ENCODE results near the gene SMAD7.
A peak's percentile ranks its signal among the peaks of the same experiment; 100 is the strongest.

Gene SMAD7

DNA sequence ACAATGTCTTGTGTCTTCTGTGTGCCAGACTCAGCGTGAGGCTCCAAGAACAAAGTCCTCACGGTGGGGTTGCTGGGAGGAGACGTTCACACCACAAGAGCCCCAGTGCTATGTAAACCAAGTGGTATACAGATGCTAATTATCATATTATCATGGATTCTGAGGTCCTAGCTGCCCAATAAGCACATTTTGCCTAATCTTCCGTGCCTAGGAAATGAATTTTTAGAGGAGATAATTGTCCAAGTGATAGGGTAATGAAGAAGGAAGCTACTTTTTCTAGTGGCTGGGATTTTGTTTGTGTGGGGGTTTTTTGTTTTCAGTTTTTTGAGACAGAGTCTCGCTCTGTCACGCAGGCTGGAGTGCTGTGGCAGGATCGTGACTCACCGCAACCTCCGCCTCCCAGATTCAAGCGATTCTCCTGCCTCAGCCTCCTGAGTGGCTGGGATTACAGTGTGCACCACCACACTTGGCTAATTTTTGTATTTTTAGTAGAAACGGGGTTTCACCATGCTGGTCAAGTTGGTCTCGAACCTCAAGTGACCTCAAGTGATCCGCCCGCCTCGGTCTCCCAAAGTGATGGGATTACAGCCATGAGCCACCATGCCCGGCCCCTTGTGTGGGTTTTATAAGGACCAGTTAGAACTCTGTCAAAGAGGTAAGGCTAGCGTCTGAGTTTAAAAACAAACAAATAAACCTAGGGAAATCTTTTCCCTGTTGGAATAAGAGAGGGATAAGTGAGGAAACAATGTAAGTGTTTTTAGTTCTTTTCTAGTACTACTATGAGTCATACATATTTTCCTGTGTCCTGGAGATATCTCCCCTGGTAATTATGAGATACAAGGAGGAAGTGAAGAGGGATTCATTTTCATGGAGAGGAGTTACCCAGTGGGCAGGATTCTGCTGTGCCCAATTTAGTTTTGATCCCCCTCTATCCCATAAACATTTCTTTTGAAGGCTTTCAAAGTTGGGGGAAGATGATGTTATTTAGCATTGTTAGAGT is 9.5 kb upstream of the SMAD7 start:
- DNase-seq: no peak

DNA sequence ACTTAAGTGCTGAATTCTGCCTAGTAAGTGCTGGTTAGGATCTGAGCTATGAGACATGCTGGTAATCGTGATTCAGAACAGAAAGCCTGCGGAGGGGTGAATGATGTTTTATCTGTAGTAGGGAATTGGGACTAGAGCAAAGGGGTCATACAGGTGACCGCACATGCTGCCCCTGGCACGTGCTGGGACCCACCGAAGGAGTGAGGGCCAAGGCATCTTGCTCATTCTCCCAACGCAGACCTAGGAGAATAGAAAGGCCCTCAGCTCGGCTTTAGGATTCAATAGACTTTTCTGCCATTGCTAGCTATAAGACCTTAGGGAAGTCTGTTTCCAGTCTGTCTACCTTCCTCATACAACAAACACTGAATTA is 8.8 kb upstream of the SMAD7 start:
- DNase-seq: no peak

GRCh38 chr18:48958951-48959350 is 8.2 kb upstream of the SMAD7 start:
- DNase-seq: no peak

DNA sequence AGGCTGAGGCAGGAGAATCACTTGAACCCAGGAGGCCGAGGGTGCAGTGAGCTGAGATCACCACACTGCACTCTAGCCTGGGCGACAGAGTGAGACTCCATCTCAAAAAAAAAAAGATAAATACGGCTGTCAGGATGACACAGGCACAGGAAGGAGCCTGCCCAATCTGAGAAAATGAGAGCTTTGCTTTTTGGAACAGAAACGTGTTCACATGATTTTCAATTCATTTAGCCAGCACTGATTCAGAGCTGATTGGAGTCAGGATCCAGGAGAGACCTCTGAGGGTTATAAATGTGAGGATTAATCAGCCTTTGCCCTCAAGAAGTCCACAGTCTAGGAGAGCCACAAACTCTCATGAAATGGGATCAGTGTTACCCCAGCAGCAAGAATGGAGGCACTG is 6.9 kb upstream of the SMAD7 start:
- no peak for DNase-seq

- no peak for DNase-seq
These were observed 6.4 kb upstream of the SMAD7 start for GRCh38 chr18:48957136-48957535.

DNA sequence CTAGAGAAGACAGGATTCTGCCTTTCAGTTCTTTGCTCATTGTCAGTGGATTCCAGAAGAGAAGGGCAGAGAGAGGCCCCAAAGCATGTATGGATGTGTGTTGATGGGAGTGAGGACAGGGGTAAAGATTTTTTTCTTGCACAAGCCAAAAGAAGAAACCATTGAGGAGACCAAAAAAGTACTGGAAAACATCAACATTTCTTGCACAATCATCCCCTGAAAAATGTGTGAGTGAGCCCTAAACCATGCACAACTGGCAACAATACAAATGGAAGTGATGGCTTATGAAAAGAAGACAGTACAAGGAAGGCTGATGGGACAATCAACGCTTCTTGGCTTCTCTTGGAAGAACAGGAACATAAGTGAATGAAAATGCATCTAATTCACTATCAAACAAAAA is 5.6 kb upstream of the SMAD7 start:
- no peak for DNase-seq

GRCh38 chr18:48955830-48956261 is 5.1 kb upstream of the SMAD7 start:
- DNase-seq: no peak

- no peak for DNase-seq
These were observed 4.4 kb upstream of the SMAD7 start for GRCh38 chr18:48954886-48955819.

DNA sequence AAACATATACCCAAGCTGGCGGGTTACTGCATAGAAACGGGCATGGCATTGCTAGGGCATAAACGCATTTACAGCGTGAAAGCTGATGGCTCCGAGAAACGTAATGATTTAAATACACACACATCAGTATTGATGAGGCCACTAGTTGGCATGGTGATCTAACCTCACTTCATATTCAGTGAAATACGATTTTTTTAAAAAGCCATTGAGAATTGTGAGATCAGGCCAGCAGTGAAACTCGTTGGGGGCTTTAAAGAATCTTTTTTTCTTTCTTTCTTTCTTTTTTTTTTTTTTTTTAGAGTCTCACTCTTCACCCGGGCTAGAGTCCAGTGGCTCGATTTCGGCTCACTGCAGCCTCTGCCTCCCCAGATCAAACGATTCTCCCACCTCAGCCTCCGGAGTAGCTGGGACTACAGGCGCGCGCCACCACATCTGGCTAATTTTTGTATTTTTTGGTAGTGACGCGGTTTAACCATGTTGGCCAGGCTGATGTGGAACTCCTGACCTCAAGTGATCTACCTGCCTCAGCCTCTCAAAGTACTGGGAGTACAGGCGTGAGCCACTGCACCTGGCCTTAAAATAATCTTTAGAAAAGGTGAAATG is 2.4 kb upstream of the SMAD7 start:
- DNase-seq: no peak

GRCh38 chr18:48952287-48953103 is 1.7 kb upstream of the SMAD7 start:
- DNase-seq: peak; percentile 96

- no peak for DNase-seq
These were observed 902 bp upstream of the SMAD7 start for GRCh38 chr18:48951448-48952286.

GRCh38 chr18:48949606-48950535 is 894 bp downstream of the SMAD7 start:
- peak; percentile 76 for DNase-seq

DNA sequence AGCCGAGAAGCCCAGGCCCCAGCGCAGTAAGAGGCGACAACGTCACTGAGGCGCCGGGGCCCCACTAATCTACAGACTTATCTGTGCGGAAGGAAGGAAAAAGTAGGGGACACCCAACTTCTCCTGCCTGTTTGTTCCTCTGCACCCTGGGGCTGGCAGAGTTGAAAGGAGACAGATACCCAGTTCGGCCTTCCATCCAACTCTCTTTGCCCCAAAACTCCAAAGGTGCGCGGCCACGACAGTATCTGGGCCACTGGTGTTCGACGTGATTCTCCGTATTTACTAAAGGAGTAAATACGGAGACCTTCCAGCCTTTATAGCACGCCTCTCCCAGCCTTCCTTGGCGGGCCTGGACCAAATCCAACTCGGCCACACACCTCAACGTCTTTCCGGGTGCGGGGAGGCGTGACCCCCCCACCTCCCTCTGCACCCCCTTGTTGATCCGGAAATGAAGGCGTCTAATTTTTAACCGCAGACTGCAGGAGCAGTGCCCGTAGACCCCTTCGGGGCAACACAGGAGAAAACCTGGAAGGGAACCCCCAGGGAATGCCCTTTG is 1.6 kb downstream of the SMAD7 start:
- DNase-seq: peak; percentile 74

DNA sequence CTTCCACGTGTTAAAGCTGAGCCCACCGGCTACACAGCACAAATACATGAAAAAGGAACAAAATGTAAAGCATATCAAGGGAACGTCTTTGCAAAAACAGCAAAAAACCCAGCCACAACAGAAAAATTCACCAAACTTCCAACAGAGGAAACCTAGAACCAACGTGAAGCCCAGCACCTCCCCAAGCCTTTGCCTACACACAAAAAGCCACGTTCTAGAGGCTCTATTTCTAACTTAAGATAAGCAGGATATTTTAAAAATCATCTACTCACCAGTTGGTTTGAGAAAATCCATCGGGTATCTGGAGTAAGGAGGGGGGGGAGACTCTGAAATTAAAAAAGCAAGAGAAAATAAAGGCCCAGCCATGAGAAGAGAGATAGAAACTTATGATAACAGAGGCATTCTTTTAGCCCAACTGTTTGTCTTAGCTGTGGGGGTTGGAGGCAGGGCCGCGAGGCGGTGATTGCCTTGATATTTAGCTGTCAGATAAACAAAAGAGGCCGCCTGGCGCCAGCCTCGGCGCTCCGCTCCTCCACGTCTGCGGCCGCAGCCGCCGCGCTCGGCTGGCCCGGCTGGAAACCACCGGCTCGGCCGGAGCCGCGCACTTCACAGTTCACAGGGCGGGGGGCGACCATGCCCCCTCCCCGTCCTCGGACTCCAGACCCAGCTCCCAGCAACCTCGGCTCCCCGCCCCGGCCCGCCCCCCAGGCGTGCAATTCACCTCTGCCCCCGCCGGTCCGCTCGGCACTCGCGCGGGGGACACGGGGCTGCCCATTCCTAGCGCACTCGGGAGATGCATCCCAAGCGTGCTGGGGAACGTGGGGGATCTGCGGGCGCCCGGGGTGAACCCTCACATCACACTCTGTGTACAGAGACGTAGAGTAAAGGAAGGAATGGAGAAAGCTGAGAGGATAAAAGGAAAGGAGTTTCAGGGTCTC is 2.4 kb downstream of the SMAD7 start:
- DNase-seq: peak; percentile 81

DNA sequence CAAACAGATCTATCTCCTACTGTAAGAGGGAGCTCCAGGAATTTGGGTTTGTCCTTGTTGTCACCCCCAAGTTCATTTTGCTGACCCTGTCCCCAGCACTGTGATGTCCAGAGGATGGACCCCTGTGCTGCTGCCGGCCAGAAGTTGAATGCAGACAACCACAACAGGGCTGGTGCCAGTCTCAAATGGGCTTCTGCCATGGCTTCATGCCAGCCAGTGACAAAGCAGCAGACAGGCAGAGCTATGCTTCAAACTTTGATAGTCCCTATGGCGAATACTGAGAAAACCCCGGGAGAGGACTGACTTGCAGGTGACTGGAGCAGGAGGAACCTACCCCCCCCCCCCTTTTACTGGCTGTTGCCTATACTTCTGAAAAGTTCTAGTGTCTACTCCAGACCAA is 3.2 kb downstream of the SMAD7 start:
- no peak for DNase-seq

DNA sequence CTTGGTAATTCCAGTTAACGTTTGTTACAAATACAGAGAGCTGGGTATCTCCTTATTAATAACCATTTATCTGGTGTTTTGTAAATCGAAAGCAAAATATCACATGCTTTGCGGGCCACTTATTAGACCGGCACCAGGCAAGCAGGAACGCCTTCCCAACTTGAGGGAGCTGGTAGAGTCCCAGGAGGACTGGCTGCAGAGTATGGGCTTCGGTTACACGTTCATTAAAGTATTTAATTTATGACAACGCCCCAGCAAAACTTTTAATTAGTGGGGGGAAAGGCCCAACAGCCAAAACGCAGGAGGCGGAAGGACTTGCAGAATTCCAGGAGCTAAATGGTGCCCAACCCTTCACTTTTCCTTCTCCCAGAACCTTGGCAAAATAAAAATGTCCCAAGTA is 3.7 kb downstream of the SMAD7 start:
- no peak for DNase-seq

GRCh38 chr18:48946329-48946835 is 4.4 kb downstream of the SMAD7 start:
- no peak for DNase-seq

GRCh38 chr18:48945953-48946217 is 4.9 kb downstream of the SMAD7 start:
- no peak for DNase-seq

DNA sequence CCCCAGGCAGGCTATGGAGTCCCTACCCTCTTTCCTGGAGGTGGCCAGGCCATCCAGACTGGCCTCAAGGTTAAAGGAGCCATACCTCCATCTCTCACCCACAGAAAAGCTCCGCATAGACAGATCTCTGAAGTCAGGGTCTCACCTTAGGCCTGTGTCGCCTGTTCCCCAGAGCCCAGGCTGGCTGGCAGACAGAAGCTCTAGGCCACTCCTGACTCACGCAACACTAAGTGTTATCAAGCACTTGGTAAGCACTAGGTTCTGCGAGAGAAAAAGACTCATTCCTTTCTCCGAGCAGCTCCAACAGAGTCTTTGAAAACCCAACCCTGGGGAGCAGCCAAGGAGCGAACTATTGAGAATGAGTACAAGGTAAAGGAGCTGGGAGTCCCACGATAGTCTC is 6.1 kb downstream of the SMAD7 start:
- DNase-seq: no peak
